Loucy (cell line): ENCODE measurements around the gene MICU1.

Source experiments
- CTCF ChIP-seq: fragments of 200-600 bp; sonication (generic); conservative IDR thresholded peaks from 2 replicates; pipeline ENCODE4 v1.5.1; 2014; ENCODE audit warnings: mild to moderate bottlenecking, antibody characterized with exemption, low read length
- EZH2phosphoT487 ChIP-seq: fragments of 200-600 bp; IDR thresholded peaks from 2 replicates; pipeline ENCODE4 v1.6.1; 2018; ENCODE audit warnings: antibody characterized with exemption, mild to moderate bottlenecking, moderate library complexity, borderline replicate concordance

- no peak for TF ChIP-seq CTCF
- no peak for TF ChIP-seq EZH2phosphoT487
Observed at GRCh38 chr10:72354356-72355213, 271.3 kb downstream of the MICU1 start, which contains the start of gene DNAJB12.
